Activated CD4-positive, alpha-beta T cell treated with anti-CD3 and anti-CD28 coated beads for 48 hours (primary cell): Measurements from ENCODE around the gene ZNF831.

Source experiments
- DNase-seq: peaks from one replicate; pipeline ENCODE4 v3.0.0-alpha.2; 2020

Gene ZNF831

GRCh38 chr20:59253779-59254319, 90.2 kb downstream of the ZNF831 start:
- peak; percentile 51 for DNase-seq

- no peak for DNase-seq
These were observed 91.6 kb downstream of the ZNF831 start for GRCh38 chr20:59255256-59255655.

GRCh38 chr20:59258221-59258621, 94.6 kb downstream of the ZNF831 start:
- no peak for DNase-seq

- DNase-seq: no peak
These were observed 96.3 kb downstream of the ZNF831 start for GRCh38 chr20:59259946-59260345.

GRCh38 chr20:59265298-59265697, 101.7 kb downstream of the ZNF831 start:
- DNase-seq: no peak

GRCh38 chr20:59268870-59269269, 105.2 kb downstream of the ZNF831 start:
- DNase-seq: no peak

GRCh38 chr20:59269411-59270025, 105.9 kb downstream of the ZNF831 start:
- DNase-seq: no peak

GRCh38 chr20:59270380-59270779, 106.8 kb downstream of the ZNF831 start:
- DNase-seq: no peak

GRCh38 chr20:59273739-59274357, 110.2 kb downstream of the ZNF831 start:
- DNase-seq: no peak

- DNase-seq: no peak
These were observed 113.3 kb downstream of the ZNF831 start for GRCh38 chr20:59276938-59277337.

- no peak for DNase-seq
These were observed 120.8 kb downstream of the ZNF831 start for GRCh38 chr20:59284470-59284869.

GRCh38 chr20:59289994-59290393, 126.4 kb downstream of the ZNF831 start:
- DNase-seq: no peak

GRCh38 chr20:59291740-59292383, 128.2 kb downstream of the ZNF831 start:
- DNase-seq: no peak

- no peak for DNase-seq
These were observed 131.9 kb downstream of the ZNF831 start for GRCh38 chr20:59295531-59295930.

GRCh38 chr20:59297686-59298085, 134.1 kb downstream of the ZNF831 start:
- DNase-seq: no peak

- DNase-seq: no peak
These were observed 136.3 kb downstream of the ZNF831 start for GRCh38 chr20:59299945-59300332.

- no peak for DNase-seq
These were observed 136.9 kb downstream of the ZNF831 start, which contains the start of gene EDN3 for GRCh38 chr20:59300333-59301081. Gene EDN3 (plus strand): TSS chr20:59300611. CDS start chr20:59300813, 202 bp downstream.

- DNase-seq: no peak
These were observed 137.9 kb downstream of the ZNF831 start for GRCh38 chr20:59301343-59302007.

- DNase-seq: no peak
These were observed 142.5 kb downstream of the ZNF831 start for GRCh38 chr20:59305908-59306655.

- DNase-seq: no peak
These were observed 143.6 kb downstream of the ZNF831 start for GRCh38 chr20:59307270-59307669.
